Measurements from ENCODE around the gene FHL2. TPM values are rescaled to one million over a fixed set of nuclear protein-coding genes. Genes with fewer than 3 reads are reported as not detected.

Gene FHL2
- total RNA-seq, 6 donors from 2014 or later = 2.4 to 15.0 (median 7.2) TPM

DNA sequence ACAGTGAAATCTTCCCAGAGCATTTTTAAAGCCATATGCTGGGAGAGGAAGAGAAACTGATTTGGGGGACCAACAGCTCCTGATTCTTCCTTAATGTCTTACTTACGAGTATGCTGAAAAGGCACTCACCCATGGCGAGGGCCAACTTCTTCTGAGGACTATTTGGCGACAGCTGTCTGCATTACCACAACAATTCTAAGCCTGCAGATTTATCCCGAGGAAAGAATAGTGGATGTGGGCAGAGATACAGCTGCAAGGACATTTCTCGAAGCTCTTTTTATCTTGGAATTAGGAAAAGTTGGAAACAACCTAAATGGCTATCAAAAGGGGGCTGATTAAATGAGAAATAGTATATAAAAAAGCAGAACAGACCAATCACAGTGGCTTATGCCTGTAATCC, 40.3 kb upstream of the FHL2 start:
- Histone ChIP-seq H3K27me3 (no peaks in the 10 kb centered on the region), H3K36me3 (no peaks in the 10 kb centered on the region), H3K9me3 (no peaks in the 10 kb centered on the region), H3K27ac (no peak overlapping the region), H3K4me1 (peaks cover 0 to 7% (median 3%) of the 10 kb centered on the region in 4 donors), H3K4me3 (no peak overlapping the region)
- no peak for TF ChIP-seq POLR2A (IDR thresholded peaks at IDR 0.05)
- TF ChIP-seq EP300 (IDR thresholded peaks at IDR 0.05) = no peak
- no peak for TF ChIP-seq POLR2AphosphoS5 (IDR thresholded peaks at IDR 0.05)
- TF ChIP-seq, protein P1, sequence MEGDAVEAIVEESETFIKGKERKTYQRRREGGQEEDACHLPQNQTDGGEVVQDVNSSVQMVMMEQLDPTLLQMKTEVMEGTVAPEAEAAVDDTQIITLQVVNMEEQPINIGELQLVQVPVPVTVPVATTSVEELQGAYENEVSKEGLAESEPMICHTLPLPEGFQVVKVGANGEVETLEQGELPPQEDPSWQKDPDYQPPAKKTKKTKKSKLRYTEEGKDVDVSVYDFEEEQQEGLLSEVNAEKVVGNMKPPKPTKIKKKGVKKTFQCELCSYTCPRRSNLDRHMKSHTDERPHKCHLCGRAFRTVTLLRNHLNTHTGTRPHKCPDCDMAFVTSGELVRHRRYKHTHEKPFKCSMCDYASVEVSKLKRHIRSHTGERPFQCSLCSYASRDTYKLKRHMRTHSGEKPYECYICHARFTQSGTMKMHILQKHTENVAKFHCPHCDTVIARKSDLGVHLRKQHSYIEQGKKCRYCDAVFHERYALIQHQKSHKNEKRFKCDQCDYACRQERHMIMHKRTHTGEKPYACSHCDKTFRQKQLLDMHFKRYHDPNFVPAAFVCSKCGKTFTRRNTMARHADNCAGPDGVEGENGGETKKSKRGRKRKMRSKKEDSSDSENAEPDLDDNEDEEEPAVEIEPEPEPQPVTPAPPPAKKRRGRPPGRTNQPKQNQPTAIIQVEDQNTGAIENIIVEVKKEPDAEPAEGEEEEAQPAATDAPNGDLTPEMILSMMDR (IDR thresholded peaks at IDR 0.05) = no peak
- ATAC-seq (ENCODE audit: low FRiP score in 2 of 2) (no peak), DNase-seq (no peak)
- 58 to 79% methylated on average over 5 of the region's 5 CpGs for WGBS, 2 donors

DNA sequence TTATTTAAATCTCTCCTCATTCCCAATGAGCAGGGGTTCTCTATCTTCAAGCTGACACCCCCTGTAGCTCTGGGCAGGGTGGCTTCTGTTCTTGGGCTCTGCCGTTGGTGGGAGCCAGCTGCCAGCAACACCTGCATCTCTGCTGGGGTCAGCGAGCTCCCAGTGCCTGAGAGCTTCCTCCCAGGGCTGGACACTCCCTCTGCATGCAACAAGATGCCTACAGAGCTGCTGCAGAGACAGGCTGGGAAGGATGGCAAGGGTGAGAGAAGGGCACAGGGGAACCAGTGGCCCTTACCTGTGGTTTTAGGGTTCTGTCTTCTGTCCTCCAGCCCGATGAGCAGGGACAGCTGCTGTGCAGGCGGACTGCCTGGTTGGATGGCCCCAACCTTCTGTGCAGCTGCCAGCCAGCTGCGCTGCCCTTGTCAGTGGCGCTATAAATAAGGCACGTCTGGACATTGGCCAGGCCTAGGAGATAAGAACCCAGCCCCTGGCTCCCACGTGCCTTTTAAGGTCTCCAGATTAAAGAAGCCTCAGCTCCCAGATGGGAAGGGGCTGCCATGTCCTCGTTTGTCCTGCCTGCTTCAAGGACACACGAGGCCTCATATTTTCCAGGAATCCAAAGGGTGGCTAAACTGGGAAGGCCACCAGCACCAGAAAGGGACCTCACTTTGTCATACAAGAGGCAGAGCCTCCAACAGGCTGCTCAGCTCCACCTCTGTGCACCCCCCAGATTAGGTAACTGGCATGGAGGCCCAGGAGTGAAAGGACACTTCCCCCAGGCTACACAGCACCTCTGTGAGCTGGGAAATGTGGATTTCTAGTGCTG, 39.5 kb upstream of the FHL2 start:
- Histone ChIP-seq H3K27ac (peak overlapping the region in 2 of 4 donors; percentile 33 to 68), H3K4me3 (no peak overlapping the region), H3K36me3 (no peaks in the 10 kb centered on the region), H3K4me1 (peaks cover 0 to 6% (median 0%) of the 10 kb centered on the region in 4 donors), H3K9me3 (no peaks in the 10 kb centered on the region), H3K27me3 (no peaks in the 10 kb centered on the region)
- WGBS, 2 donors = 41 to 42% methylated on average over 8 to 9 of the region's 10 CpGs
- TF ChIP-seq POLR2A (IDR thresholded peaks at IDR 0.05) = no peak
- no peak for TF ChIP-seq POLR2AphosphoS5 (IDR thresholded peaks at IDR 0.05)
- TF ChIP-seq, protein P1 (IDR thresholded peaks at IDR 0.05) = no peak
- TF ChIP-seq EP300 (IDR thresholded peaks at IDR 0.05) = no peak
- DNase-seq (peak in 1 of 2 donors; percentile 42), ATAC-seq (ENCODE audit: low FRiP score in 2 of 2) (peak; percentile 36 to 60)

DNA sequence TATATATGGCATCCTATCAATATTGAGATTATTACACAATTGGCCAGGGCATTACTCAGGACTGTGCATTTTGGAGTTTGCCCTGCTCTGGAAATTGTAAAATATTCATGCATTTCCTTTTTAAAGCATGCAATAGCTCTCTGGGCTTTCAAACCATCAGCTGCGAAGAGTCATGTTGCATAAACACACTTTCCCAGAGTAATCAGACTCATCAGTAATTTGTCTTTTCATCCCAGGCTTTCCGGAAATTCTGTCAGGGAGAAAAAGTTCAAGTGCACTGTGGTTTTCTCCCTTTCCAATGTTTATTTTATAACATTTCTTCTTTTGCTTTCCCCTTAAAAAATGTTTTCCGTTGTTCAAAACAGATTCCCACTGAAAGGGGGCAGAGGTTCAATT, 38.9 kb upstream of the FHL2 start:
- no peak for TF ChIP-seq POLR2A (IDR thresholded peaks at IDR 0.05)
- no peak for TF ChIP-seq POLR2AphosphoS5 (IDR thresholded peaks at IDR 0.05)
- TF ChIP-seq EP300 (IDR thresholded peaks at IDR 0.05) = no peak
- TF ChIP-seq, protein P1 (IDR thresholded peaks at IDR 0.05) = no peak
- no peak for DNase-seq
- Histone ChIP-seq H3K4me3 (no peak overlapping the region), H3K9me3 (no peaks in the 10 kb centered on the region), H3K27ac (peak overlapping the region in 2 of 4 donors; percentile 33 to 68), H3K27me3 (no peaks in the 10 kb centered on the region), H3K36me3 (no peaks in the 10 kb centered on the region), H3K4me1 (peaks cover 0 to 6% (median 0%) of the 10 kb centered on the region in 4 donors)
- ATAC-seq (ENCODE audit: low FRiP score in 2 of 2) = no peak
- 43 to 67% methylated on average over 3 of the region's 3 CpGs for WGBS, 2 donors

DNA sequence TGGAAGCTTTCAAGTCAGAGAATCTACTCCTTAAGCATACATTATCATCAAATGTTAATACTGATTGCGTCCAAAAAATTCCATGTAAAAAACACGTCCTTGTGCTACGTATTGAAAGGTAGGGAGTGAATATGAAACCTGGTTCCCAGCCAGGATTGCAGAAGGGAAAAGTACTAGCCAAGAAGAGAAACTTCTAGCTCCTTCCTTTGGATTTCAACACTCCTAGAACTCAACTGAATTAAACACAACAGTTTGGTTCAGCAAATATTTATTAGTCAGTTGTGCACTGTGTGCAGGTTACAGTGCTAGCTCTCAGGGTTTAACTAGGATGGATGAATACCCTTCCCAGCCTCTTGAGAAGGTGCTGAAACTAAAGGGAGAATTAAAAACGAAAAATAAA, 33.9 kb upstream of the FHL2 start:
- Histone ChIP-seq H3K27ac (peak overlapping the region in 1 of 4 donors; percentile 17), H3K4me1 (no peaks in the 10 kb centered on the region), H3K36me3 (no peaks in the 10 kb centered on the region), H3K27me3 (no peaks in the 10 kb centered on the region), H3K9me3 (no peaks in the 10 kb centered on the region), H3K4me3 (no peak overlapping the region)
- WGBS, 2 donors = 58 to 64% methylated on average over 4 of the region's 4 CpGs
- TF ChIP-seq, protein P1 (IDR thresholded peaks at IDR 0.05) = no peak
- ATAC-seq (ENCODE audit: low FRiP score in 2 of 2) (no peak), DNase-seq (no peak)

DNA sequence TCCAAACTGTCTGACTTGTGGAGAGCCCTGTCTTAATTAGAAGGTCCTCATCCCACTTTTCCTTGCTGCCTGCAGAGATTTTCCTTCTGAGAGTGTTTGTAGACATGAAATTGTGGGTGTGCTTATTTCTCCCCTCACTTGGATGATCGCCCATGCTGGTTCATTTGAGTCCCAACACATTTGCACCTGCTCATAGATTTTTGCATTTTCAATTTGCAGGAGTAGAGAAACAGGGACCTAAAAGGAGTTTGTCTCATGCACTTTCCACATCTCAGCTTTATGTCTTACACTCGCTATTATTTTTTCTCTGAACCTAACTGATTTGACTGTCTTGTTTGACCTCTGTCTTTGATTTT, 33.2 kb upstream of the FHL2 start:
- ATAC-seq (ENCODE audit: low FRiP score in 2 of 2) (no peak), DNase-seq (no peak)
- WGBS, 2 donors = 63 to 75% methylated on average over 2 of the region's 2 CpGs
- Histone ChIP-seq H3K4me1 (no peaks in the 10 kb centered on the region), H3K36me3 (no peaks in the 10 kb centered on the region), H3K9me3 (no peaks in the 10 kb centered on the region), H3K4me3 (no peak overlapping the region), H3K27me3 (no peaks in the 10 kb centered on the region), H3K27ac (no peak overlapping the region)
- no peak for TF ChIP-seq POLR2AphosphoS5 (IDR thresholded peaks at IDR 0.05)
- no peak for TF ChIP-seq EP300 (IDR thresholded peaks at IDR 0.05)
- no peak for TF ChIP-seq POLR2A (IDR thresholded peaks at IDR 0.05)
- TF ChIP-seq, protein P1 (IDR thresholded peaks at IDR 0.05) = no peak

Measured in upper lobe of left lung (tissue), 6 donors.